ENCODE results near the gene TRIM45. TPM values are rescaled to one million over a fixed set of nuclear protein-coding genes. Genes with fewer than 3 reads are reported as not detected.
"Not testable (repeated sequence)": the region's sequence is repeated elsewhere in the genome, so short reads cannot be mapped to it uniquely, and the experiment has no call there.

TRIM45 gene
- total RNA-seq, 8 experiments from 2014 or later: 1.2 to 14.5 (median 7.4) TPM

DNA sequence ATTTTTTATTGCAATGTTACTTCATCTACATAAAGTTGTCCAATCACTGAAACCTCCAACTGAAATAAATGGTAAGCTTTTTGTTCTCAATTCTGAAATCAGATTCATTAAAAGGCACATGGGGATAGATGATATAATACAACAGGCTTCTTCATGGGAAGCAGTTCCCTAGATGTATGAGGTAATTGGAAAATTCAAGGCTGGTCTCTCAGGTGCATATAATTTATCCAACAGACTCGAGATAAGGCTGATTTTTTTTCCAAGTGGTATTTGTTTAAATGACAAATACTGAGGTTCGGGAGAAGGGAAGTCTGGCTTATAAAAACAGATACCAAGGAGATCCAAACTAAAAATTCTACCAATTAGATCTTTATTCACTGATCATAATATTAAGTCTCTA, 14.2 kb downstream of the TRIM45 start:
- no peak overlapping the region for H3K27ac ChIP-seq
- 29 to 100% (median 94%) methylated on average over 1 to 2 of the region's 2 CpGs; no CpG with 5 or more reads in 1 of the 10 experiments for WGBS, 10 experiments
- H3K4me3 ChIP-seq: no peak overlapping the region
- no peak for ATAC-seq (replicated peaks in 6 of 8)
- peaks cover 5 to 6% of the 10 kb centered on the region in 2 donors for H3K4me1 ChIP-seq (replicated peaks in 1 of 2)
- in situ Hi-C loops (cut with MboI; ENCODE audit: low pct_unique_long_range_greater_than_20kb in 2 of 9, low sequenced_read_pairs in 9 of 9, unreplicated experiment in 9 of 9): no loop called here

DNA sequence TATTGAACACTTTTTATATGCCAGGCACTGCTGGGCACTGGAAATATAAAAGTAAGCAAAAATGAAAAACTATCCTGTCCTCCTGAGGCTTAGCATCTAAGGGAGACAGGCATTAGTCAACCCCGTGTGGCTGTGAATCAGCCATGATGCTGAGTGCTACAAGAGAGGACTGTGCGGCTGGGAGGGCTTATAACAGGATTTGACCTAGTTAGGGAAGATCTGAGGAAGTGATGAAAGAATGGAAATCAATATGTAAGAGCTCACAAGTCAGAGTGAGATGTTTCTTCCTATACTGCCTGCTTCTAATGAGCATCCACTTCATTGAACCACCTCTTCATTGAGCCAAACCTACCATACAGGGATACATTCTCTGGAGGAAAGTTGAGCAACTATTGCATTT, 15.1 kb downstream of the TRIM45 start:
- Histone ChIP-seq H3K4me1 (replicated peaks in 1 of 2) (no peaks in the 10 kb centered on the region), H3K4me3 (no peak overlapping the region), H3K27ac (no peak overlapping the region)
- 83 to 100% (median 98%) methylated on average over 1 to 2 of the region's 2 CpGs; no CpG with 5 or more reads in 2 of the 10 experiments for WGBS, 10 experiments
- in situ Hi-C loops (cut with MboI; ENCODE audit: low pct_unique_long_range_greater_than_20kb in 2 of 9, low sequenced_read_pairs in 9 of 9, unreplicated experiment in 9 of 9): no loop called here
- ATAC-seq (replicated peaks in 6 of 8): peak in 3 of 8 experiments; percentile 34 to 62 (median 37)

DNA sequence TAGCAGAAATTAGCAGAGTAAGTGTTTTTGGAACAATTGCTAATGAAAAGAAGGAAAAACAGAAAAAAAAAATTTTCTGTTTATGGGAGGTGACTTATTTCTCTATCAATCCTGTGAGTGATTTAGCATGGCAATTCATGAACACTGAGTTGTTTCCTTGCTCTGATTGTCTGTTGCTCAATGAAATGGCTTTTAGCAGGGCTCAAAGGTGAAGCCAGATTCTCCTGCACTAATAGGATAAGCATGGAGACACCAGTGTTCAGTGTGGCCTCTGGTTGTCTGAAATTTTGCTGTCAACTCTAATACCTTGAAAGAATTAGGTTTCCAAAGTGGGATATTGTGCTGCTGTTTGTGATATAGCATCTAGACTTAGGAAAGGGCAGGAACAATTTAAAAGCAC, 15.8 kb downstream of the TRIM45 start:
- no peak for ATAC-seq (replicated peaks in 6 of 8)
- no peak overlapping the region for H3K27ac ChIP-seq
- no peaks in the 10 kb centered on the region for H3K4me1 ChIP-seq (replicated peaks in 1 of 2)
- no peak overlapping the region for H3K4me3 ChIP-seq
- in situ Hi-C loops (cut with MboI; ENCODE audit: low pct_unique_long_range_greater_than_20kb in 2 of 9, low sequenced_read_pairs in 9 of 9, unreplicated experiment in 9 of 9): no loop called here

DNA sequence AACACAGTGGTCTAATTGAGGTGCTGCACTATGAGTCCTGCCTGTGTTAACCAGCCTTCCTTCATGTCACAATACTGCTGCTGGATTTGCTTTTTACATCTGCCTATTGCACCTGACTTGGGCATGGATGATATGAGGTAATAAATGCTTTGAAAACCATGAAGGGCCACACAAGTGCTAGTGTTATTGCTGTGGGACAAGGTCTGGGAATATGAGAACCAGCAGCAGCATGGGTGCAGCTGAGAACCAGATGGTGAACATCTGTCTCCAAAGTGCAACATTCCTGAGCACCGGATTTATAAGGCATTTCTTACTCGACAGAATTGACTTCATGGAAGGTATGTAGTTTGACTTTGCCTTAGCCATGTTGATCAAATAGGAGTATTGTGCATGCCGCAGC, 16.6 kb downstream of the TRIM45 start:
- H3K4me1 ChIP-seq (replicated peaks in 1 of 2): no peaks in the 10 kb centered on the region
- in situ Hi-C loops (cut with MboI; ENCODE audit: low pct_unique_long_range_greater_than_20kb in 2 of 9, low sequenced_read_pairs in 9 of 9, unreplicated experiment in 9 of 9): no loop called here
- no peak overlapping the region for H3K27ac ChIP-seq
- 0 to 100% (median 92%) methylated on average over 1 to 3 of the region's 3 CpGs; no CpG with 5 or more reads in 1 of the 10 experiments for WGBS, 10 experiments
- H3K4me3 ChIP-seq: no peak overlapping the region
- no peak for ATAC-seq (replicated peaks in 6 of 8)

DNA sequence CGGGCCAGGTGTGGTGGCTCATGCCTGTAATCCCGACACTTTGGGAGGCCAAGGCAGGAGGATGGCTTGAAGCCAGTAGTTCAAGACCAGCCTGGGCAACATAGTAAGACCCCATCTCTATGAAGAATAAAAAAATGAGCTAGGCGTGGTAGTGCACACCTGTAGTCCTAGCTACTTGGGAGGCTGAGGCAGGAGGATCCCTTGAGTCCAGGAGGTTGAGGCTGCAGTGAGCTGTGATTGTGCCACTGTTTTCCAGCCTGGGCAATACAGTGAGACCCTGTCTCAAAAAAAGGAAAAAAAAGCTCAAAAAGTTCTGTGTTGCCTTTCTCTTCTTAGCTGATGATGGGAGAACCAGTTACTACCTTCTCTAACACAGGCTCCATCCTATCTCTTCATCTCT, 19.7 kb downstream of the TRIM45 start:
- H3K27ac ChIP-seq; in situ Hi-C loops (cut with MboI; ENCODE audit: low pct_unique_long_range_greater_than_20kb in 2 of 9, low sequenced_read_pairs in 9 of 9, unreplicated experiment in 9 of 9); ATAC-seq (replicated peaks in 6 of 8); H3K4me3 ChIP-seq; H3K4me1 ChIP-seq (replicated peaks in 1 of 2): not testable (repeated sequence)
- WGBS, 10 experiments: 83 to 100% (median 97%) methylated on average over 1 to 3 of the region's 3 CpGs; no CpG with 5 or more reads in 3 of the 10 experiments

- Histone ChIP-seq H3K27ac (no peak overlapping the region), H3K4me3 (no peak overlapping the region), H3K4me1 (replicated peaks in 1 of 2) (peaks cover 6 to 7% of the 10 kb centered on the region in 2 donors)
- in situ Hi-C loops (cut with MboI; ENCODE audit: low pct_unique_long_range_greater_than_20kb in 2 of 9, low sequenced_read_pairs in 9 of 9, unreplicated experiment in 9 of 9): no loop called here
- ATAC-seq (replicated peaks in 6 of 8): no peak
- WGBS, 10 experiments: 83 to 100% (median 100%) methylated on average over 1 of the region's 1 CpG; no CpG with 5 or more reads in 3 of the 10 experiments
These were observed 20.2 kb downstream of the TRIM45 start for GRCh38 chr1:117101334-117101733.

DNA sequence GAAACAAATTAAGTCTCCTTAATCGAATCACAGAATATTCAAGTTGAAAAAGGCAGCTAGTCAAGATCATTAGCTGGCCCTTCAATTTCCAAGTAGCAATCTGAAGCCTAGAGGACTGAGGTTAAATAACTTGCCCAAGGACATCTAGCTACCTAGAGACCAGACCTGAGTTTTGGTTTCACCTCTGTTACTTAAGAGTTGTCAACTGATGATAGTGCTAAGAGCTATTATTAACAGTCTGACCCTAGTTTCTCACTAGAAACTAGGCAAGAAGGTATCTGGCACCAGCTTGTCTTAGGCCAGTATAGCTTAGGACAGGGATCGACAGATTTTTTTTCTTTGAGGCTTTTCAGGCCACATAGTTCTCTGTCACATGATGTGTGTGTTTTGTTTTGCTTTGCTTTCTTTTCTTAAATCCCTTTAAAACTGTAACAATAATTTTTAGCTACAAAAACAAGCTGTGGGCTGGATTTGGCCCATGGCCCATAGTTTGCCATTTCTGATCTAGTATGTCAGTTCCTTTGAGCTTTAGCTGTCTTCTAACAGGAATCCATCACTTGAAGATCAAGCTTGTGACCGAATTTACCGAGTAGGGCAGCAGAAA, 23.2 kb downstream of the TRIM45 start:
- no peak overlapping the region for H3K27ac ChIP-seq
- no peak for ATAC-seq (replicated peaks in 6 of 8)
- no peak overlapping the region for H3K4me3 ChIP-seq
- H3K4me1 ChIP-seq (replicated peaks in 1 of 2): peaks cover 20 to 35% of the 10 kb centered on the region in 2 donors
- WGBS, 10 experiments: 77 to 100% (median 96%) methylated on average over 3 to 4 of the region's 4 CpGs
- in situ Hi-C loops (cut with MboI; ENCODE audit: low pct_unique_long_range_greater_than_20kb in 2 of 9, low sequenced_read_pairs in 9 of 9, unreplicated experiment in 9 of 9): loop anchor here in 3 of 9 experiments (25.0 kb wide), 2 partner anchors 189 to 664 kb away; no protein-coding TSS in a partner anchor

- no peak for ATAC-seq (replicated peaks in 6 of 8)
- in situ Hi-C loops (cut with MboI; ENCODE audit: low pct_unique_long_range_greater_than_20kb in 2 of 9, low sequenced_read_pairs in 9 of 9, unreplicated experiment in 9 of 9): loop anchor here in 3 of 9 experiments (25.0 kb wide), 2 partner anchors 190 to 665 kb away; no protein-coding TSS in a partner anchor
- Histone ChIP-seq H3K4me3 (no peak overlapping the region), H3K27ac (no peak overlapping the region), H3K4me1 (replicated peaks in 1 of 2) (peaks cover 29 to 45% of the 10 kb centered on the region in 2 donors)
- WGBS, 10 experiments: 42 to 100% (median 66%) methylated on average over 1 to 4 of the region's 4 CpGs; no CpG with 5 or more reads in 2 of the 10 experiments
These were observed 24.1 kb downstream of the TRIM45 start for GRCh38 chr1:117097443-117097842.

DNA sequence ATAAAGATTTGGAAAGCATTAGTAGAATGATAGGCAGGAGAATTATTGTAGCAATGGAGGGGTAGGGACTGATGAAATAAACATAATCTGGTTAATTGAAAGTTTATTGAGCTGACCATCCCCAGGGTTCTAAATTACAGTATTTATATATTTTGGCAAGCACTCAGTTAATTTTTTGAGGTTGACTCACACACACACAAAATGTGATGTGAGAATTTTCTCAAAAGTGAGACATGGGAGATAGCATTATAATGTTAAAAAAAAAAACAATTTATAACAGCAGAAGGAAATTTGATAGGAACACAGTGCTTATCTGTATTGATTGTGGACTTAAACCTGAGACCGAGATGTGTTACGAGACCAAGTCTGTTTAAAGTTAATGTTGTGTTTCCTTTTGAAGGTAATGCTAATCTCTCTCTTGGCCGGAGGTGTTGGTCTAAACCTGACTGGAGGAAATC, 24.6 kb downstream of the TRIM45 start:
- Histone ChIP-seq H3K4me3 (no peak overlapping the region), H3K27ac (no peak overlapping the region), H3K4me1 (replicated peaks in 1 of 2) (peaks cover 33 to 48% of the 10 kb centered on the region in 2 donors)
- in situ Hi-C loops (cut with MboI; ENCODE audit: low pct_unique_long_range_greater_than_20kb in 2 of 9, low sequenced_read_pairs in 9 of 9, unreplicated experiment in 9 of 9): loop anchor here in 3 of 9 experiments (25.0 kb wide), 2 partner anchors 190 to 665 kb away; no protein-coding TSS in a partner anchor
- 83 to 100% (median 99%) methylated on average over 1 to 3 of the region's 3 CpGs; no CpG with 5 or more reads in 2 of the 10 experiments for WGBS, 10 experiments
- no peak for ATAC-seq (replicated peaks in 6 of 8)

- H3K27ac ChIP-seq: no peak overlapping the region
These were observed 26.5 kb downstream of the TRIM45 start for GRCh38 chr1:117094841-117095604.

GRCh38 chr1:117093870-117094621, 27.5 kb downstream of the TRIM45 start:
- Histone ChIP-seq H3K4me1 (replicated peaks in 1 of 2) (peaks cover 33 to 48% of the 10 kb centered on the region in 2 donors), H3K27ac (peak overlapping the region in 1 of 2 donors; percentile 47), H3K4me3 (no peak overlapping the region)
- 20 to 100% (median 56%) methylated on average over 1 to 6 of the region's 6 CpGs; no CpG with 5 or more reads in 2 of the 10 experiments for WGBS, 10 experiments
- peak in 7 of 8 experiments; percentile 15 to 67 (median 48) for ATAC-seq (replicated peaks in 6 of 8)
- in situ Hi-C loops (cut with MboI; ENCODE audit: low pct_unique_long_range_greater_than_20kb in 2 of 9, low sequenced_read_pairs in 9 of 9, unreplicated experiment in 9 of 9): loop anchor here in 3 of 9 experiments (25.0 kb wide), 2 partner anchors 193 to 668 kb away; no protein-coding TSS in a partner anchor

More at GRCh38 chr1:117094841-117095604, 26.5 kb downstream of the TRIM45 start:
- in situ Hi-C loops (cut with MboI; ENCODE audit: low pct_unique_long_range_greater_than_20kb in 2 of 9, low sequenced_read_pairs in 9 of 9, unreplicated experiment in 9 of 9): loop anchor here in 3 of 9 experiments (25.0 kb wide), 2 partner anchors 192 to 667 kb away; no protein-coding TSS in a partner anchor
- 55 to 100% (median 78%) methylated on average over 2 to 7 of the region's 7 CpGs for WGBS, 10 experiments
- ATAC-seq (replicated peaks in 6 of 8): peak in 5 of 8 experiments; percentile 23 to 53 (median 35)
- H3K4me3 ChIP-seq: no peak overlapping the region
- H3K4me1 ChIP-seq (replicated peaks in 1 of 2): peaks cover 33 to 48% of the 10 kb centered on the region in 2 donors

GRCh38 chr1:117093091-117093534, 28.4 kb downstream of the TRIM45 start:
- in situ Hi-C loops (cut with MboI; ENCODE audit: low pct_unique_long_range_greater_than_20kb in 2 of 9, low sequenced_read_pairs in 9 of 9, unreplicated experiment in 9 of 9): loop anchor here in 3 of 9 experiments (25.0 kb wide), 2 partner anchors 194 to 669 kb away; no protein-coding TSS in a partner anchor
- H3K27ac ChIP-seq: peak overlapping the region; percentile 15 to 54
- WGBS, 10 experiments: 1 to 70% (median 11%) methylated on average over 3 to 7 of the region's 7 CpGs; no CpG with 5 or more reads in 1 of the 10 experiments
- ATAC-seq (replicated peaks in 6 of 8): peak; percentile 62 to 98 (median 89)
- no peak overlapping the region for H3K4me3 ChIP-seq
- H3K4me1 ChIP-seq (replicated peaks in 1 of 2): peaks cover 33 to 48% of the 10 kb centered on the region in 2 donors

Measured in motor neuron (in vitro differentiated cells).